Activated CD8-positive, alpha-beta memory T cell treated with anti-CD3 and anti-CD28 coated beads for 36 hours (primary cell): Measurements from ENCODE around the gene LAMC1. TPM values are rescaled to one million over a fixed set of nuclear protein-coding genes. Genes with fewer than 3 reads are reported as not detected.

ENCODE experiments used
- CTCF ChIA-PET: fragments of 350-600 bp; sonication (Branson Sonifier 250); formaldehyde crosslinking; loops from one replicate; lab custom pipeline; 2021; ENCODE audit warnings: antibody characterized with exemption; lab: Charles Lee
- POLR2A ChIA-PET: fragments of 350-600 bp; sonication (Branson Sonifier 250); formaldehyde crosslinking; loops from one replicate; lab custom pipeline; 2021; ENCODE audit warnings: antibody characterized with exemption; lab: Charles Lee
- total RNA-seq, 2 experiments: library from RNA; stranded (reverse); gene quantifications; one replicate each; pipeline ENCODE4 v1.2.3, GENCODE V29; 2021

LAMC1 gene
- total RNA-seq, 2 experiments from 2014 or later, result 0.15 to 0.27 TPM

DNA sequence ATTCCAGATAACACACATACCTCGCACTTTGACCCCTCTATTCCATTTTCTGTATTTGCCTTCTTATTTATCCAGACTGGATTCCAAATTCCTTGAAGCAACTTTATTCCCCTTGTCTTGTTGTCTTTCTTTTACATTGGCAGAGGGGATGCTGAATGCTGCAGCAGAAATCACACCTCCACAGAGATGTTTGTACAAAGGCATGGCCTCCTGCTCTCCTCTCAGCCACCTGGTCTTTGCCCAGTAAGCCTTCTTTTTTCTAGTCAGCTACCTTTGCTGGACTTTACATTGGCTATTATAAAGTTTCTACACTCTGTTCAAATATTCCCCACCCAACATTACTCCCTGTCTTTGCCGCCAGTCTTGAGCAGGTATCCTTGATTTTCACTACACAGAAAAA lies 75.1 kb downstream of the LAMC1 start:
- POLR2A ChIA-PET, result no interaction called here
- CTCF ChIA-PET, result no interaction called here

DNA sequence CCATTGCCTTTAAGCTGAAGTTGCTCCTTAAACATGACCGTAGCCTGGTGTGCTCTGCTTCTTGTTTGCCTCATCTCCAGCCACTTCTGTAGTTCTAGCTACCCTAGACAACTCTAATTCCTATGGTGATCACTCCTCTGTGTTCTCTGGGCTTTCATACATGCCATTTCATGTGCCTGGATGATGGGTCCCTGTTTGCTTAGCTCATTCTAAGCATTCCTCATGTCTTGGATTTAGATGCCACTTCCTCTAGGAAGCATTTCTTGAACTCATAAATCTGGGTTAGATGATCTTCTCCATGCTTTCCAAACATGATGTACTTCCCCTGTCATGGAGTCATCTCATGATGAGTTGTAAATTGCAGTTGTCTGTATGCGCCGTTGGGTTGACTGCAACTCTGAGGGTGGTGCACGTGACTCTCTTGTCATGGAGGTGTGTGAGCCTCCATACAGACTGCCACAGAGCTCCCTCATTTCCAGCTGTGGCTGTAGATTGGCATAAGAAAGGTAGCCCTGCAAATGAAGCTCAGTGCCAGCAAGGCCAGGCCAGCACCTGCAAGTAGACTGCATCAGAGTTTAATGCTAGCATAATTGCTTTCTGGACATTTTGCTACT lies 77.2 kb downstream of the LAMC1 start:
- POLR2A ChIA-PET, result no interaction called here
- CTCF ChIA-PET, result no interaction called here

DNA sequence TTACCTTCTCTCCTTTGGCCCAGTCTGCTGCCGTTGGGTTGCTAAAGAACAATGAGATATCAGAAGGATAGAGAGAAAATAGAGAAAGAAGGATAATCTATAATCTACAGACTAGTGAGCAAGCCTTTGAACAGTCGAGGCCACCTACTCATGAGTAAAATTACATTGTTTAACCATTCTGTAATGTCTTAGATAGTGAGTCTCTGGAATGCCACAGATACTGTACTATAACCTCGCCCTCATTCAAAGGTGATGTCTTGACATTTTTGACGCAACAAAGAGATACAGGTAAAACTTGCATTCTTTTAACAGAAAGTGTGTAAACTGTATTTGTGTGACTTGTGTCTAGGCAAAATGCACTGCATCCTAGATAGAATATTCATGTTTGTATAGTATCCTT lies 77.9 kb downstream of the LAMC1 start:
- ChIA-PET CTCF (no interaction called here), POLR2A (no interaction called here)

DNA sequence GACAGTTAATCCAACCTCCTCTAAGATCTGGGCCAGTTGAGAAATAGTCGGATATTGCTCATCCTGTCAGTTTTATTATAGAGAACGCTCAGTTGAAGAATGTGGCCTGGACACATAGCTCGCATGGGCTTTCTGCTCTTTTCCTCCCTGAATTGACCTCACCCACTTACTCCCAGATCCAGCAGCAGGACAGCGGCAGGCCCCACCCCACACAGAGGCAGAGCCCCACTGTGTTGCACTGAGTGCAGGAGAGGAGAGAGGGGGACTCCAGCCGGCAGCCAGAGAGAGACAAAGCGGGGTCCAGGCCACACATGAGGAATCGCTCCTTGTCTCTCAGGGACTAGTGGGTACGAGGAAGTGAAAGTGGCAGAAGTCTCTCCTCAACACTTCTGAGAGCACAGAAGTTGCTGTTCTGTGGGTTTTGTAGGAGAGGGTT lies 78.6 kb downstream of the LAMC1 start:
- ChIA-PET POLR2A (no interaction called here), CTCF (interaction anchor here (0.6 kb wide), 1 partner anchor 1554 kb away, joined by 3 read pairs; no protein-coding TSS in a partner anchor)

DNA sequence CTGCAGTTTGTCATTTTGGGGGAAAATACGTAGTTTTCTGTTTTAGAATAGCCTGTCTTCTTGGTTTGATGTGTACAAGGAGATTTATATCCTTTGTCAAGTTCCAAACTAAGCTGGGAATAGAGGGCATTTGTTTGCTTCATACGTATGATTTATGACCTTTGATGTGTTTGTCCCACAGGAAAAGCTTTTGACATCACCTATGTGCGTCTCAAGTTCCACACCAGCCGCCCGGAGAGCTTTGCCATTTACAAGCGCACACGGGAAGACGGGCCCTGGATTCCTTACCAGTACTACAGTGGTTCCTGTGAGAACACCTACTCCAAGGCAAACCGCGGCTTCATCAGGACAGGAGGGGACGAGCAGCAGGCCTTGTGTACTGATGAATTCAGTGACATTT lies 79.9 kb downstream of the LAMC1 start:
- POLR2A ChIA-PET, result no interaction called here
- CTCF ChIA-PET, result no interaction called here

DNA sequence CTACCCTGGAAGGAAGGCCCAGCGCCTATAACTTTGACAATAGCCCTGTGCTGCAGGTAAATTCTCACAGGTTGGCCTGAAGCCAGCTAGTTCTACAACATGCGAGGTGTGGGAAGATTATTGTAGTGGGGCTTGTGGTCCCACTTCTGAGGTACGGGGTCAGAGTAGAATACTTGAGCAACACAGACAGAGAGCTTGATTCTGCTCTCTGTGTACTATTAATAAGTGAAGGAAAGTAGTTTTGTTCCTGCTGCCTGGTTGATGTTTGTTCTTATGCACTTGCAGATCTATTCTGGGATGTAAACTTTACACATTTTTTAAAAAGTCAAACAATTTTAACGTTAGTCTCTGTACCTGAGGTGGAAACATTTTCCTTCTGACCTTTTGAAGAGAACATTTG lies 80.4 kb downstream of the LAMC1 start:
- ChIA-PET POLR2A (no interaction called here), CTCF (no interaction called here)

DNA sequence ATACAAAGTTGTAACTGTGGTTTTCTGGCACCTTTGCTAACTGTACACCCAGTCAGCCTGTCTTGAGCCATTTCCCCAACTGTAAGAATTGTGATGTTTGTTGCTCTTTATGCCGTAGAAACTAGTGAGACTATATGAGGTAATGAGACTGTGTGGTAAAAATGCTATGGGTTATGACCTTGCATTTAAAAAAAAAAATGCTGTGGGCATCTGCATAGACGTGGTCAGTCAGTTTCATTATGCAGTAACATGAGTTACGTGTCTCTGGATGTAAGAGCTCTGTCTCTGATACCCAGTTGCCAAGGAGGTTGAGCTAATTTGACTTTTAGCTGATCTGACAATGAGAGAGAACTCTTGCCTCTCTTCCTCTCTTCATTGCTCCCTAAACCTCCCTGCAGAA lies 82.2 kb downstream of the LAMC1 start:
- POLR2A ChIA-PET, result no interaction called here
- CTCF ChIA-PET, result no interaction called here

DNA sequence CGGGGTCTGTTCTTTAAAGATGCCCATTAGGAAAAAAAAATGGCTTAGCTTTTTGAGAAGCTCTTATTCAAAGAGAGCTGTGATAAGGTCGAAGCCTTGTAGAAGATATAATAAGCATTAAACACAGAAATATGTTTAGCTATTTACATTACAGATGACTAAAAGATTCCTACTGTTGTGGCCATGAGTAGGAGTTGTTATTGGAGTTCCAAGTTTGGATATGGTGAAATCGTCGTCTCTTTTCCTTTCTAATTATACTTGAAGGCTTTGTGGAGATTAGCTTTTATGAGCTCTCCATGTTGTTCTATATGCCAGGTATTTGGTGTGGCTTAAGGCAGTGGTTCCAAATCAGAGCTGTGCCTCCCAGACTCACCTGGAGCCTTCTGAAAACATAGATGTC lies 82.9 kb downstream of the LAMC1 start:
- POLR2A ChIA-PET, result interaction anchor here (0.6 kb wide), 1 partner anchor 37 kb away, joined by 3 read pairs; no protein-coding TSS in a partner anchor
- CTCF ChIA-PET, result no interaction called here

DNA sequence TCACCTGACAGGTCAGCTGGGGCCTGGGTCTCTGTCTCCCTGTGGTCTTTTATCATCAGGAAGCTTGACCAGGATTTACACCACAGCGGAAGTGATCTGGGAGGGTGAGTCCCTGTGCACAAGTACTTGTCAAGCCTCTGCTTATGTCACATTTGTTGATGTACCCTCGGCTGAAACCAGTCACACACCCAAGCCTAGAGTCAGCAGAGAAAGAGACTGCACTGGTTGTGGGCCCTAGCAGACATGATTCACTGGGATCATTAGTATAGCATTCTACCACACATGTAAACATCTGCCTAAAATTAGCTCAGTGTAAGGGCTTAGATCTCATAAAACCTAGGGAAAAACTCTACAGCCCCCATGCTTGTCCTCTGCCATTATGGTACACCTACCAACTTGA lies 83.5 kb downstream of the LAMC1 start:
- CTCF ChIA-PET, result no interaction called here
- POLR2A ChIA-PET, result no interaction called here

DNA sequence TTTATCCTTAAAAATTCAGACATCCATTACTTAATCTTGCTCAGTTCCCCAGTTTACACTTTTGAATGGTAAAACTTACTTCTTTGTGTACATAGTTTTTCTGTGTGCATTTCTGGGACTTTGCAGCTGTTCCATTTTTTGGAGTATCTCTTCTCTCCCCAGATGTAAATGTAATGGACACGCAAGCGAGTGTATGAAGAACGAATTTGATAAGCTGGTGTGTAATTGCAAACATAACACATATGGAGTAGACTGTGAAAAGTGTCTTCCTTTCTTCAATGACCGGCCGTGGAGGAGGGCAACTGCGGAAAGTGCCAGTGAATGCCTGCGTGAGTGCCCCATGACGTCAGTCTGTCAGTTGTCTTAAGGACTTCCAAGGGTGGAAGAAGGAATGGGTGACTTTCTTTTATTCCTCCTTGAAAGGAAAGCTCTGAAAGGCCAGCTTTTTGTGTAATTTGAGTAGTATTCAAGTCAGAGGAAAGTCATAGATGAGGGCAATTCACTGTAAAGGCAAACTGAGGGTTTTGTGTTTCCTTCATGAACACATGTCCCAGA lies 87.2 kb downstream of the LAMC1 start:
- POLR2A ChIA-PET, result no interaction called here

DNA sequence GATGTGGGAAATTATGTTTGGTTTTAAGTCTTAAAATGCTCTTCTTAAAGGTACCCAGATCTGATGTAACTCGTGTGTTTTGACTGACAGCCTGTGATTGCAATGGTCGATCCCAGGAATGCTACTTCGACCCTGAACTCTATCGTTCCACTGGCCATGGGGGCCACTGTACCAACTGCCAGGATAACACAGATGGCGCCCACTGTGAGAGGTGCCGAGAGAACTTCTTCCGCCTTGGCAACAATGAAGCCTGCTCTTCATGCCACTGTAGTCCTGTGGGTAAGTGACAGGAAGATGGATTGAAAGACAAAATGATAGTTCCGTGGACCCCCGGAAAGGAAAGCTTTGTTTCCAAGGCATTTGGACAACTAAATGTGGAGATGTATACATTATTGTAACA lies 91.2 kb downstream of the LAMC1 start:
- CTCF ChIA-PET, result no interaction called here
- POLR2A ChIA-PET, result no interaction called here

More for the DNA sequence above, 87.2 kb downstream of the LAMC1 start:
- CTCF ChIA-PET, result no interaction called here

DNA sequence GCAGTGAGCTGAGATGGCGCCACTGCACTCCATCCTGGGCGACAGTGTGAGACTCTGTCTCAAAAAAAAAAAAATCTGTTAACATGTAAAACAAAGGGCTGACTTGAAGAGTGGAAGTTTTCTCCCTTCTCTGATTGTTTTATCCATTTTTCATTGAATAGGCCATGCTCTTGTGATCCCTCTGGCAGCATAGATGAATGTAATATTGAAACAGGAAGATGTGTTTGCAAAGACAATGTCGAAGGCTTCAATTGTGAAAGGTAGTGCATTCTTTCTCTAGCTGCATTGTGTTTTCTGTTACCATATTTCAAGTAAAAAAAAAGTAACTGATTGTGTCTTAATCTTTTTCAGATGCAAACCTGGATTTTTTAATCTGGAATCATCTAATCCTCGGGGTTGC lies 93.2 kb downstream of the LAMC1 start:
- POLR2A ChIA-PET, result no interaction called here

DNA sequence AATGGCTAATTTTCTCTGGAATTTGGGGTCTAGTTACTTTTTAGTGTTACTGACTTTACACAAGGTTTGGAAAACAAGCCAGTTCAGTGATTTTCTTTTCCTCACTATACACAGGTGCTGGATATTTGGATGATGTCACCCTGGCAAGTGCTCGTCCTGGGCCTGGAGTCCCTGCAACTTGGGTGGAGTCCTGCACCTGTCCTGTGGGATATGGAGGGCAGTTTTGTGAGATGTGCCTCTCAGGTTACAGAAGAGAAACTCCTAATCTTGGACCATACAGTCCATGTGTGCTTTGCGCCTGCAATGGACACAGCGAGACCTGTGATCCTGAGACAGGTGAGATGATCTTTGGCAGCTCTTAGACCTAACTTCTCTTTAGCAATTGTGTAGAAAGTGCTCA lies 98.4 kb downstream of the LAMC1 start:
- POLR2A ChIA-PET, result no interaction called here
- CTCF ChIA-PET, result no interaction called here

More for the DNA sequence above, 93.2 kb downstream of the LAMC1 start:
- CTCF ChIA-PET, result no interaction called here

DNA sequence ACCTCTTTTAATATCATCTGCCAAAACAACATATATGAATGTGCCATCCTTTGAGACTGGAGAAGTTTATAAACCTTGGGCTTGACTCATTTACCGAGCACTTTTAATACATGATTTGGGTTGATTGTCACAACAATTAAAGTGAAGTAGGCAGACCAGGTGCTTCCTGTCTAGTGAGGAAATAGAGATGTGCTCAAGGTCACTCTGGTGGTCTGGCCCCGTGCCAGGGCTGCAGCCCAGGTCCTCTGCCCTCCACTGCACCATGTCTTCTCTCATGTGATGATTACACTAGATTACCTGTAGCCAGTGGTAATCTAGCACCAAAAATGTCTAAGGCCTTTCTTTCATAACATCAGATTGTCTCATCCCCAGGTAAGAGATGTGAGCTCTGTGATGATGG lies 101.0 kb downstream of the LAMC1 start:
- POLR2A ChIA-PET, result no interaction called here
- CTCF ChIA-PET, result no interaction called here

DNA sequence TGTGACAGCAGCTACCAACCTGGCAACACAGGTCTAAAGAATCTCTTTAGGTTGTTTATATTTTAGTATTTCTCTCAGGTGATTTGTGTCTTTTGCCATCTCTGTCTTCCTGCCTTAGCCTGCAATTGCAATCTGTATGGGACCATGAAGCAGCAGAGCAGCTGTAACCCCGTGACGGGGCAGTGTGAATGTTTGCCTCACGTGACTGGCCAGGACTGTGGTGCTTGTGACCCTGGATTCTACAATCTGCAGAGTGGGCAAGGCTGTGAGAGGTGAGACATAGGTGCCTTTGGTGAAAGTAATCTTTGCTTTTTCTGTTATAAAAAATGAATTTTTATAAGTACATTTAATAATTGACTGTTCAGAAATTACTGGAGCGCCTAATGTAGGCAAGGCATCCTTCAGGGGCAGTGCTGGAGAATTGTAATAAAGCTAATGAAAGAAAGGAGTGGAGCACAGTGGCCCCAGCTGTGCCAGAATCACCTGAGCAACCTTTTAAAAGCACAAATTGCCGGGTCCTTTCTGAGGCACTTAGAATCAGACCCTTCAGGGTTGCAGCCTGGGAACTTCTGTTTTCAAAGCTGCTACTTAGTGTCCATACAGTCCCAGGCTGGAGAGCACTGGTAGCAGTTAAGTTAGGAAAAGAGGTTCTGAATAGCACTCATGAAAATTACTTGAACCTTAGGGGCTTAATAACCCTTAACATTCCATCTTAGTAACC lies 102.2 kb downstream of the LAMC1 start:
- CTCF ChIA-PET, result no interaction called here

DNA sequence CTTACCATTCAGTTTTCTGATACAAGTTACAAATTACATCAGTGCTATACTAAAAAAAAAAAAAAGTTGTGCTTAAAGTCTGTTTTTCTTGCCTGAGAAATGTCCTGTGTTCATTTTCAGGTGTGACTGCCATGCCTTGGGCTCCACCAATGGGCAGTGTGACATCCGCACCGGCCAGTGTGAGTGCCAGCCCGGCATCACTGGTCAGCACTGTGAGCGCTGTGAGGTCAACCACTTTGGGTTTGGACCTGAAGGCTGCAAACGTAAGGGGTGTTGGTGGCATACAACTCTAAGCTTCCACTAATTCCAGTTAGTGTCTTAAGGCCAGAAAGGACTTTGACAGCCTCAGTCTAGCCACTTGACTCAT lies 102.8 kb downstream of the LAMC1 start:
- CTCF ChIA-PET, result no interaction called here
- POLR2A ChIA-PET, result no interaction called here

More for the DNA sequence above, 102.2 kb downstream of the LAMC1 start:
- POLR2A ChIA-PET, result no interaction called here

DNA sequence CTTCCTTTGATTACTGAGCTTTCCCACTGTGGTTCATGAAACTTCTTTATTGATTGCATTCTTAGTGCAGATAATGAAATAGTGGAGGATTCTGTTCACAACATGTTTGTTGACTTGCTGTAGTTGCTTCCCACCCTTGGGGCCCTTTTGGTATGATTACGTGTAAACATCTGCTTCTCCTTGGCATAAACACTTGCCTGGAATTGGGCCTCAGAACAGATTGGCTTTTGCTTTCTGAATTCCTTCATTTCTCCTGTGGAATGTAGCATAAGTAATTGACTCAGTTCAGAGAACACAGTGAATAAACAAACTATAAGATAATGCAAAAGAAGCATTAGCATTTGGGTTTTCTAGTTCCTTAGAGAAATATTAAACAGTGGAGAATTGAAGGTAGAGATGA lies 103.3 kb downstream of the LAMC1 start:
- POLR2A ChIA-PET, result no interaction called here
- CTCF ChIA-PET, result no interaction called here

DNA sequence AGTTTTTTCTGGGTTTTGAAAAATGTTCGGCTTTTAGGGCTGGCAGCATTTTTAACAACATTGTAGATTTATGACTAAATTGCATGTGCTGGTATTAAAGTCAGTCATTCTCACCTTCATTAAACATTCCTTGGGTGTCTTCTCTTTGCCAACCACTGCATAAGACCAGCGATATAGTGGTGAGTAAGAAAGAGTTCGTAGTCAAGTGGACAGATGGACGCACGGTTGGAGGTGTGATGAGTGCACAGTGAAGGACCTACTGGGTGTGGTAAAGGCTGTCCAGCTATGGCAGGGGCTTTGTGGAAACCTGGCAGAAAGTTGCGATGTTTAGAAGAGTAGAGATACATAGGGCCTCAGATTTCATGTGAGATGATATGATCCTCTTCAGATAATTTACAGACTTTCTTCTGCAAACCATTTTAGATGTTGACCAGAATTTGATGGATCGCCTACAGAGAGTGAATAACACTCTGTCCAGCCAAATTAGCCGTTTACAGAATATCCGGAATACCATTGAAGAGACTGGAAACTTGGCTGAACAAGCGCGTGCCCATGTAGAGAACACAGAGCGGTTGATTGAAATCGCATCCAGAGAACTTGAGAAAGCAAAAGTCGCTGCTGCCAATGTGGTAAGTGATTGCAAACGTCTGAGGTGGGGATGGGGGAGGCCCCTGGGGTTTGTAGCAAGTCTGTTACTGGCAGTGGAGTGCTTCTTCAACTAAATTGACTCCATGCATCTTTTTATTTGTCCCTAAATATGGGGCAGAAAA lies 106.9 kb downstream of the LAMC1 start:
- ChIA-PET CTCF (no interaction called here), POLR2A (no interaction called here)

DNA sequence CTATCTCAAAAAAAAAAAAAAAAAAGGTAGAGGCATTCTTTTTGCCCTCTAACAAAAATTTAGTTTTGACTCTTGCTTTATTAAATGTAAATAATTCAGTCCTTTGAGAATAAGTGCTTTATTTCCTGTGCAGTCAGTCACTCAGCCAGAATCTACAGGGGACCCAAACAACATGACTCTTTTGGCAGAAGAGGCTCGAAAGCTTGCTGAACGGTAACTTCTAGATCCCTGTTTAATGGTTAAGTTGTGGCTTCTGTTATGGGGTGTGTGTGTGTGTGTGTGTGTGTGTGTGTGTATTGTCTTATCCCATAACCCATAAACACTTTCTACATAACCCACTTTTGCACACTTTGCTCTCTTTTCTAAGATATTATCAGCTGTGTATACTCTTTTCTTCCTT lies 107.9 kb downstream of the LAMC1 start:
- ChIA-PET CTCF (no interaction called here), POLR2A (no interaction called here)

DNA sequence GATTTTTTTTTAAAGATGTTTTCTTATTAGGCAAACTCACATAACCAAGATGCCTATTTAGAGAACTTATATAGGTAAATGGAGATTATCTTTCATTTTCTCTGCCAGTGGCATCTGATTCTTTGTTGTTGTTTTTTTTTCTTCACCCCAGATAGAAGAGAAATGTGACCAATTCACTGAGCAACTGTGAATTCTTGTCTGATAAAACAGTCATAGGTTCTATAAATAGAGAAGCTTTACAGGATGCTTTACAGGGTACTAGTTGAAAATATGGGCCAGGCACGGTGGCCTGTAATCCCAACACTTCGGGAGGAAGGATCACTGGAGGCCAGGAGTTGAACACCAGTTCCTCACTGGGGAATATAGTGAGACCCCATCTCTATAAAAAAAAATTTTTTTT lies 112.1 kb downstream of the LAMC1 start:
- ChIA-PET POLR2A (no interaction called here), CTCF (no interaction called here)
